Hepatic stellate cell (primary cell): ENCODE results near the gene SYT12.
A peak's percentile ranks its signal among the peaks of the same experiment; 100 is the strongest.
"Not testable (repeated sequence)": the region's sequence is repeated elsewhere in the genome, so short reads cannot be mapped to it uniquely, and the experiment has no call there.

Experiments used
- DNase-seq: peaks from one replicate; pipeline ENCODE4 v3.0.0; 2011; ENCODE audit warnings: low spot score

Gene SYT12, protein sequence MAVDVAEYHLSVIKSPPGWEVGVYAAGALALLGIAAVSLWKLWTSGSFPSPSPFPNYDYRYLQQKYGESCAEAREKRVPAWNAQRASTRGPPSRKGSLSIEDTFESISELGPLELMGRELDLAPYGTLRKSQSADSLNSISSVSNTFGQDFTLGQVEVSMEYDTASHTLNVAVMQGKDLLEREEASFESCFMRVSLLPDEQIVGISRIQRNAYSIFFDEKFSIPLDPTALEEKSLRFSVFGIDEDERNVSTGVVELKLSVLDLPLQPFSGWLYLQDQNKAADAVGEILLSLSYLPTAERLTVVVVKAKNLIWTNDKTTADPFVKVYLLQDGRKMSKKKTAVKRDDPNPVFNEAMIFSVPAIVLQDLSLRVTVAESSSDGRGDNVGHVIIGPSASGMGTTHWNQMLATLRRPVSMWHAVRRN

DNA sequence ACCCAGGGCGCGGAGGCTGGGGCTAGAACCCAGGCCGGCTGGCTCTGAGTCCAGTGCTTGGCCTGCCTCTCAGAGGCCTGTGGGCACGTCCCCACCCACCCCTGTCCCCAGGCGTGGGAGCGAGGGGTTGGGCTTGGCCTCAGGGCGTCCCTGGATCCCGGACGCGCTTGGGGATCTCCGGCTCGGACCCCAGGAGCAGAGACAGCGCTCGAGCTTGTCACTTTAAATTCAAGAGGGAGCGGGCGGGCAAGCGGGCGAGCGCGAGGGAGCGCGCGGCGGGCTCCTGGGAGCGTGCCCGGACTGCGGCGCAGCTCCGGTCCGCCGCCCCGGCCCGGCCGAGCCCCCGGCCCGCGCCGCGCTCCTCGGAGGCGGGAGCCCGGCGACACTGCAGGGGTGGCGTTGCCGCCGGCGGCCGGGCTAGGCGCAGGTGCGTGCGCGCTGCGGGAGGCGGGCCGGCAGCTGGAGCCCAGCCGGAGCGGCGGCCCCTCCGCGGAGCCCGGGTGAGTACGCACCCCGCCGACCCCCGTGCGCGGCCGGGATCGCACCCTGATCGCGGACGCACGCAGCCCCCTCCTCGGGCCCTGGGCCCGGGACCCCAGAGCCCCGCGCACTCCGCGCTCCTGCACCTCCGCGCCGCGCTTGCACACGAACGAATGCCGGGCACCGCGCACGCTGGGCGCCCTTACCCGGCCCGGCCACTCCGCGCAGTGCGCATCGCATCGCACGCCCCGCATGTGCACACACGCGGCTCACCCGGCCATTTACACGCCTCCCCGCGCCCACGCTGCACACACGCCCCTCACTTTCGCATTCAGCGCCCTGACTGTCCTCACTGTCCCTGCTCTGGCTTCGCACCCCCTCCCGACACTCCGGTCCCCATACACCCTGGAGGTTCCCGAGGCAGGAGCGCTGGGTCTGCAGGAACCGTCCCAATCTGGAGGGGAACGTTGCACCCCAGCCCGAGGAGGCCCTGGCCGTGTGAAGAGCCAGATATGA lies at the start of gene SYT12:
TSS of gene SYT12 (plus strand) at position 174 of the 996 bp plus-strand sequence. CDS start 7,011 bp downstream, outside the sequence.
- DNase-seq = peak; percentile 37

DNA sequence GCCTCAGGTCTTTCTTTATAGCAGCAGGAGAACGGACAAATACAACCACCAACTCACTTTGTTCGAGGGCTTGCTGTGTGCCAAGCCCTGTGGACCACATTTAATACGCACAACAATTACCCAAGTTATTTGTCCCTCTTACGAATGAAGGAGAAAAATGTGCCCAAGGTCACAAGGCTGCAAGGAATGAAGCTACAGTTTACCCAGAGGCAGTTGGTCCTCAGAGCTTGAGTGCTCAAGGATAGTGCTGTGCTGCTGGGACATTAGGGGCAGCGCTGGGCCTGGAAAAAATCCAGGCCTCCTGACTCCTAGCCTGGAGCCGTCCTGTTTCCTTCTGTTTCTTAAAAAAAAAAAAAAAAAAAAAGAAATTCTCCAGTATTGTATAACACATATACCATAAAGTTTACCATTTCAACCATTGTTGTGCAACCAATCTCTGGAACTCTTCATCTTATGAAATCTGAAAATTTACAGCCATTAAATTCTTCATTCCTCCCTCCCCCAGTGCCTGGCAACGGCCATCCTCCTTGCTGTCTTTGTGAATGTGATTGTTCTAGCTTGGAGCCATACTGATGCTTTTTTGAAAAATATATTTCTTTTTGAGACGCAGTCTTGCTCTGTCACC lies 48.9 kb upstream of the SYT12 start:
- DNase-seq = no peak

DNA sequence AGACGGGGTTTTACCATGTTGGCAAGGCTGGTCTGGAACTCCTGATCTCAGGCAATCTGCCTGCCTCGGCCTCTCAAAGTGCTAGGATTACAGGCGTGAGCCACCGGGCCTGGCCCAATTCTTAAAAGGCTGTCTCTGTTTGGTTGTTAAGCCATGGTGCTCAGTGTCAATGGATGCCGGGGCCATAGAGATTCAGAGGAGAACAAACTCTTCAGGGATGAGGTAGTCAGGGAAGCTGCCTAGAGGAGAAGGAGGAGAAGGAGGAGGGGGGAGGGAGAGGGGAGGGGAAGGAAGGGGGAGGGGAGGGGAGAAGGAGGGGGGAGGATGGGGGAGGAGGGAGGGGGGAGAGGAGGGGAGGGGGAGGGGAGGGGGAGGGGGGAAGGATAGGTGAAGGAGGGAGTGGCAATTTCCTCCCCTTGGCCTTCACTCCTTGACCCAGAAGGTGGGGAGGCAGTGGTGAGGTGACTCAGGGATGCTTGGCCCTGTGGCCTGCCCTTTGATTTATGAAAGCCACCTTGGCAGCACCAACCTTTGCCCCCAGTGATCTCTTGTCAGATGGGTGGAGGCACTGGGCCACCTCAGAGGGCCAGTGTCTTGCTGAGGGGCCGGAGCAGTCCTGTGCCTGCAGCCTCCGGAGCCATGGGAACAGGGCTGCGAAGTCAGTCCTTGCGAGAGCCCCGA lies 48.1 kb upstream of the SYT12 start, which contains the start of gene C11orf86:
TSS of gene C11orf86 (plus strand) at position 581 of the 681 bp plus-strand sequence. CDS start at position 640, 59 bp downstream.
- DNase-seq = no peak

DNA sequence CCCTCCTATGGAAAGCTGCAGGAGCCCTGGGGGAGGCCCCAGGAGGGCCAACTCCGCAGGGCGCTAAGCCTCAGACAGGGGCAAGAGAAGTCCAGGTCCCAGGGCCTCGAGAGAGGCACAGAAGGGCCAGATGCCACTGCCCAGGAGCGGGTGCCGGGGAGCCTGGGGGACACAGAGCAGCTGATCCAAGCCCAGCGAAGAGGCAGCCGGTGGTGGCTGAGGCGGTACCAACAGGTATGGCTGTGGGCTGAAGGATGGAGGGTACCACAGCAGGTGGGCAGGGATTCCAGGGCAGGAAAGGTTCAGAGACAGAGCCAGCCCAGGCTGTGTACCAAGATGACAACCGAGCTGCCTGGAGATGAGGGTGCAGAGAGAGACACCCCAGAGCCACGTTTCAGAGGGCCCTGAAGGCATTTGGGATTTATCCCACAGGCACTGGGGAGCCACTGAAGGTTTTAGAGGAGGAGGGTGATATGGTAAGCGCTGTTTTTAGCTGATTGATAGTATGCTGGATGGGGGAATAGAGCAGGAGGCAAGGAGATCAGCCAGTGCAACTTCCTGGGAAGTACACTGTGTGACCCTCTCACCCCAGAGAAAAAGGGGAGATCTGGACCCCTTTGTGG lies 47.4 kb upstream of the SYT12 start:
- DNase-seq = no peak

DNA sequence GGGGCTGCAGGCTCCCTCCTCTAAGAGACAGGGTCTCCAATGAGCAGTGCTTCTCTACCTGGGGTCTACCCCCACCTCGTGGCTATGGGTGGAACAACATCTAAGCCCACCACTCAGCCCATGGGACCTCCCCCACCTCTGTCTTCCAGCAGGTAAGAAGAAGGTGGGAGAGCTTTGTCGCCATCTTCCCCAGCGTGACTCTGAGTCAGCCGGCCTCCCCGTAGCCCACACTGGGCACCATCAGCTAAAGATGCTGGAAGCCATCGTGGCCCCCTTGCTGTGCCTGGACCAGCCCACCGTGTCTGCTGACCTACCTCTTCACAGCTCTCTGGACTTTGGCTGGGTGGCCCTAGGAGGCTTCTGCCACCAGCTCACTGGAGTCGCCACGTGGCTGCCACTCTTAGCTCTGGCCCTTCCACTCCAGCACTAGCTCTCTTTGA lies 46.9 kb upstream of the SYT12 start:
- no peak for DNase-seq

DNA sequence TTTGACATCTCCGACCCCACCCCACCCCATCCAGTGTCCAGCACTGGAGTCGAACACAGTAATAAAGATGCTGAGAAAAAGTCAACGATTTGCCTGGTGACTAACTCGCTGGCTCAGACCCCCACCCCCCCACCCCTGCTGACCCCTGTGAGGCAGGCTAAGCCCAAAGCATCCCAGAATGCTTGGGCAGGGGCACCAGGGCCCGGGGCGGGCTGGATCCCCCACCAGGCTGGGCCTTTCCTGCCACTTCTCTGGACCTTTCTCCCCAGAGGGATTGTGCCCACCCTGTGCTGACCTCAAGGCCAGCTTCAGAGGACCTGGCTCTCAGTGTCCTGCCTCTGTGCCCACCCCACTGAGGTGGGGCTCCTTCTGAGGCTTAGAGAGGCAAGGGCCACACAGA lies 46.0 kb upstream of the SYT12 start:
- DNase-seq = no peak

DNA sequence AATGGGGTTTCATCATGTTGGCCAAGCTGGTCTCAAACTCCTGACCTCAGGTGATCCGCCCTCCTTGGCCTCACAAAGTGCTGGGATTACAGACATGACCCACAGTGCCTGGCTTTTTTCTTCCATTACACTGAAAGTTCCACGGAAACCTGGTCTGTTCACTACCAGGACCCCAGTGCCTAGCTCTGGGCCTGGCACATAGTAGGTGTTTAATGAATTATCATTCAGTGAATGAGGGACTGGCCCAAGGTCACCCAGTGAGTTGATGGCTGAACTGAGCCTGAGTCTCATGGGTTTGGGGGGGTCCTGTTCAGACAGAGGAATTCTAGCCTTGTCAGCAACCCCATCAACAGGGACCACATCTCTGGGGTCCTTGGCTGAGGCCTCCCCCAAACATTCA lies 44.7 kb upstream of the SYT12 start:
- DNase-seq = no peak

DNA sequence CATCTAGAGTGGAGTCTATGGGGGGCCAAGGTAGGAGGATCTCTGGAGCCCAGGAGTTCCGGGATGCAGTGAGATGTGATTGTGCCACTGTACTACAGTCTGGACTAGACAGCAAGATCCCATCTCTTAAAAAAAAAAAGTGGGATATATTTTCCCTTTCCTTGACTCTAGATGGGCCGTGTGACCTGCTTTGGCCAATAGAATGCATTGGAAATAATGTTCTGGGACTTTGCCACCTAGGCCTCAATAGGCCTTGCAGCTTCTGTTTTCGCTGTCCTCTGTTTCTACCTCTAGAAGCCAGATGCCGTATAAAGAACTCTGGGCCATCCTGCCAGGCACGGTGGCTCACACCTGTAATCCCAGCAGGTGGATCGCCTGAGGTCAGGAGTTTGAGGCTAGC lies 44.2 kb upstream of the SYT12 start:
- no peak for DNase-seq

DNA sequence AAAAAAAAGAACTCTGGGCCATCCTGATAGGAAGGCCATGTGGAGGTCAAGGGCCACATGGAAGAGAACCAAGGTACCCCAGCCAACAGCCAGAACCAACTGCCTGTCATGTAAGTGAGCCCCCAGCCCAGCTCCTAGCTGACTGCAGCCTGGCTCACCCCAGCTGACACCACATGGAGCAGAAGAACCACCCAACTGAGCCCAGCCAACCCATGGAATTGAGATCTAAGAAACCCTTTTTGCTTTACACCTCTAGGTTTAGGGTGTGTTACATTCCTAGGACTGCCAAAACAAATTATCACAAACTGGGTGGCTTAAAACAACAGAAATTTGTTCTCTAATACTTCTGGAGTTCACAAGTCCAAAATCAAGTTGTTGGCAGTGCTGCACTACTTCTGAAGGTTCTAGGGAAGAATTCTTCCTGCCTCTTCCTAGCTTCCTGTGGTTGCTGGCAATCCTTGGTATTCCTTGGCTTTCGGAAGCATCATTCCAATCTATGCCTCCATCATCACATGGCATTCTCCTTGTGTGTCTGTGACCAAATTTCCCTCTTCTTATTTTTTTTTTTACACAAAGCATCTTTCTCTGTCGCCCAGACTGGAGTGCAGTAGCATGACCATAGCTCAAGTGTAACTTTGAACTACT lies 43.5 kb upstream of the SYT12 start:
- DNase-seq = no peak

DNA sequence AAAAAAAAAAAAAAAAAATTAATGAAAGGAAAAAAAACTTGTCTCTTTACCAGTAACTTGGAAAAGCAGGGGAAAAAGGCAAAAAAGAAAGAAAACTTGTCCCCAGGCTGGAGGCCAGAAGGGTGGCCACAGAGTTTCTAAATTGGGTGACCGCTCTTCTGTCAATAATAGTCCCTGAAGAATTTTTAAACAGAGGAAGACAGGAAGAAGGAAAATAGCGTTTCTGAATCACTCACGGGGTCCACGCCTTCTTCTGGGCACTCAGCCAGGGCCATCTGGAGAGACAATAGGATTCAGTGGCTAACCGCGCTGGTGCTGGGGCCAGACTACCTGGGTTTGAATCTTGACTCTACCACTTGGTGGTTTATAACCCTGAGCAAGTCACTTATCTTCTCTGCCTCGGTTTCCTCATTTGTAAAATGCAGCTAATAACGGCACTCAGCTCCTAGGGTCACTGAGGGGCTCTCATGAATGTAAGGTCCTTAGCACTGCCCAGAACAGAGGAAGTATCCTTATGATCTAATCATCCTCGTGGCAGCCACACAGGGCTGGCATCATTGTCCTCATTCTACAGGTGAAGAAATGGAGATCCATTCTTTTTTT lies 40.9 kb upstream of the SYT12 start:
- peak; percentile 72 for DNase-seq

DNA sequence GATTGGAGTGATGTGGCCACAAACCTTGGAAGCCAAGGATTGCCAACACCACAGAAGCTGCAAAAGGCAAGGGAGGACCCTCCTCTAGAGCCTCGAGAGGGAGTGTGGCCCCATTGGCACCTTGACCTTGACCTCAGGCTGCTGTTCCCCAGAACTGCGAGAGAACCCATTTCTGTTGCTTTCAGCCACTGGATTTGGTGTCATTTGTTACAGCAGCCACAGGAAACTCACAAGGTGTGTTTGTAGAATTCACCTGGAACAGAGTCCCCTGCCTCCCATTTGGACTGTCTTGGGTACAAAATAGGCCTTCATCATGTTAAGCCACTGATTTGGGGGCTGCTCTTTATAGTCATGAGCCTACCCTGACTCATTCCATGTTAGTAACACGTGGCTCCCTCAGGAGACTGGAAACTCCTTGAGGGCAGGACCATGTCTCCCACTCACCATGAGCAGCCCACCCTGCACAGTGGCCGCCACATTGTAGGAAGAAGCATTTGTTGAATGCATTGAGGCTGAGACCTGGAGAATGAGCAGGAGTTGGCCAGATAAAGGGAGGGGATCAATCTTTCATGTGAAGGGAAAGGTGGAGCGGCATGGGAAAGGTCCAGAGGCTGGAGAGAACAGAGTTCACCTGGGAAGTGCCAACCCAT lies 39.5 kb upstream of the SYT12 start:
- no peak for DNase-seq

DNA sequence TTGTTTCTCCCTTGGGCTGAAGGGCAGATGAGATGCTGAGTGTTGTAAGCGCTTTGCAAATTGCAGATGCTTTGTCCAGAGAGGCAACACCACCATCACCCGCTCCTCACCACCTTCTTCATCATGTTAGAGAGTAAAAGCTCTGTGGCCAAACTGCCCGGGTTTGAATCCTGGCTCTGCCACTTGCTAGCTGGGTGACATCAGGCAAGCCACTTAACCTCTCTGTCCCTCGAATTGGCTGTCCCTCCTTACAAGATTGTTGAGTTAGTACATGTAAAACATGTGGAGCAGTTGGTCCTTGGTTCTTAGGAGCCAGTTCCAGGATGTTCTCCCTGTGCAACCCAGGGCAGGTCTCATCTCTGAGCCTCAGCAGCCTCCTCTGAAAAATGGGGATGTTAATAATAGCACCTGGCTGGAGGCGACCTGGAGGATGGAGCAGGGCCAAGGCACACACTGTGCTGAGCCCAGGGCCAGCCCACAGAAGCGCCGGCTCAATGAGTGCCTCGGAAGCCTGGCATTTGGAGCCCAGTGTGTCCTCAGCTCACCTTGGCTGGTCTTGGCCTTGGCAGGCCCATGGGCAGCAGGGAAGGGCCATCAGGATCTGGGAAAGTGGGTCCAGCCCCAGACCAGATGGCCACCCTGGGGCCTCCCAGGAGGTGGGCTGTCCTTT lies 37.3 kb upstream of the SYT12 start:
- DNase-seq = no peak

DNA sequence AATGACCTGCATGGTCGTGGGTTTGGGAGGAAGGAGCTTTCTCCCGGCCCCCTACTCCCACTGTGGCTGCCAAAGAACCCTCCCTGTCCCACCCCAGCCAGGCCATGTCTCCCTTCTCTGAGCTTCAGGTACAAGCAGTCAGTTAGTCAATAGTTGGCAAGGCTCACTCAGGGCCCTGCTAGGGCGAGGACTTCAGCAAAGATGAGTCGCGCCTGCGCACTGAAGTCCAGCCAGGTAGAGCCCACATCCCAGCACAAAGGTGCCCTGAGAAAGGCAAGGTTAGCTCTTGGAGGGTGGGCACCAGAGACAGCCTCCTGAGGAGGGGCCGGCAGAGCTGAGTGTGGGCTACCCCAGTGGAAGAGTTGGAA lies 36.8 kb upstream of the SYT12 start:
- no peak for DNase-seq

DNA sequence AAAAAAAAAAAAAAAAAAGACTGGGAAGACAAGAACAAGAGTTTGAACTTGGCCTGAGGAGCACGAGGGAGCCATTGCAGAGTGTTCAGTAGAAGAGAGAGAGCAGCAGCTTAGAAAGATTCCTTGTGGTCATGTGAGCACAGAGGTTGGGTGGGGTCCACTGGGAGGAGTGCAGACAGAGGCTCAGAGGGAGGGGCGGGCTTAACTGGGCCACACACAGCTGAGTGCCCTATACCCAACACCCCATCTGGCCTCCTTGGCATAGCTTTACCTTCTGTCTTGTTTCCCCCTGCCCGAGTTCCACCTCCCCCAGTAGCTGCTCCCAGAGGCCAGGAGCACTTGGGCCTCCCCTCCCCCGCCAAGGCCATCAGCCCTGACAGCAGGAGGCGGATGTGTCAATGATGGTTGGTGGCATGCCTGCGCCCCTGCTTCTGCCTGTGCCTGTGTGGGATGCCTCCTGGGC lies 35.7 kb upstream of the SYT12 start:
- DNase-seq = no peak

DNA sequence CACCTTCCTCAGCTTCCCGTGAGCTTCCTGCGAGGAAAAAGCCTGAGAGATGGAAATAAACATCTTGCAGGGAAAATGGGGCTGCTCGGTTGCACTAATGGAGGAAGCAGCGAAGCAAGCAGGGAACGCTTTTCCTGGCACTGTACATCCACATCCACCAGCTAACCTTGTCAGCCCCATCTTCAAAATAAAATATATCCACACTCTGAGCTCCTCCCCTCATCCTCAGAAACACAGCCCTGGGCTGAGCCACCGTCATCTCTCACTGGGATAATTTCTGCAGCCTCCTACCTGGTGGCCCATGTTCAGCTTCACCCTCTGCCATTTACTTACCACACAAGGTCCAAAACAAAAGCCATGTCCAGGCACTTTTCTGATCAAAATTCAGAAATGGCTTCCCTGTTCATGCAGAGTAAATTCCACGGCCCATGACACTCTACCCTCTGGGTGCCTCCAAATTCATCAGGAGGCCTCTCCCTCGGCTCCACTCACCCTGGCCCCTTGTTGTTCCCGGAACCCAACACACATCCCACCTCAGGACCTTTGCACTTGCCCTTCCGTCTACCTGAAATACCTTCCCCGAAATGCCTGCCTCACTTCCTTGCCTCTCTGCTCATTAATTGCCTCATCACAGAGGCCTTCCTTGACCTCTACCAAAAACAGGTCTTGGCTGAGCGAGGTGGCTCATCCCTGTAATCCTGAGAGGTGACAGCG lies 34.9 kb upstream of the SYT12 start:
- no peak for DNase-seq

DNA sequence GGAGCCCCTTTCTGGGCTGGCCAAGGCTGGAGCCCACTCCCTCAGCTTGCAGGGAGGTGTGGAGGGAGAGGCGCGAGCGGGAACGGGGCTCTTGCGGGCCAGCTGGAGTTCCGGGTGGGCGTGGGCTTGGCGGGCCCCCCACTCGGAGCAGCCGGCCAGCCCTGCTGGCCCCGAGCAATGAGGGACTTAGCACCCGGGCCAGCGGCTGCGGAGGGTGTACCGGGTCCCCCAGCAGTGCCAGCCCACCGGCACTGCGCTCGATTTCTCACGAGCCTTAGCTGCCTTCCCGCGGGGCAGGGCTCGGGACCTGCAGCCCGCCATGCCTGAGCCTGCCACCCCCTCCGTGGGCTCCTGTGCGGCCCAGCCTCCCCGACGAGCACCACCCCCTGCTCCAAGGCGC lies 34.2 kb upstream of the SYT12 start:
- DNase-seq = not testable (repeated sequence)

DNA sequence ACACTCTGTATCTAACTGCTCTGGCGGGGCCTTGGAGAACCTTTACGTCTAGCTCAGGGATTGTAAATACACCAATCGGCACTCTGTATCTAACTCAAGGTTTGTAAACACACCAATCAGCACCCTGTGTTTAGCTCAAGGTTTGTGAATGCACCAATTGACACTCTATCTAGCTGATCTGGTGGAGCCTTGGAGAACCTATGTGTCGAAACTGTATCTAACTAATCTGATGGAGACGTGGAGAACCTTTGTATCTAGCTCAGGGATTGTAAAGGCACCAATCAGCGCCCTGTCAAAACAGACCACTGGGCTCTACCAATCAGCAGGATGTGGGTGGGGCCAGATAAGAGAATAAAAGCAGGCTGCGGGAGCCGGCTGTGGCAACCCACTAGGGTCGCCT lies 33.6 kb upstream of the SYT12 start:
- not testable (repeated sequence) for DNase-seq

DNA sequence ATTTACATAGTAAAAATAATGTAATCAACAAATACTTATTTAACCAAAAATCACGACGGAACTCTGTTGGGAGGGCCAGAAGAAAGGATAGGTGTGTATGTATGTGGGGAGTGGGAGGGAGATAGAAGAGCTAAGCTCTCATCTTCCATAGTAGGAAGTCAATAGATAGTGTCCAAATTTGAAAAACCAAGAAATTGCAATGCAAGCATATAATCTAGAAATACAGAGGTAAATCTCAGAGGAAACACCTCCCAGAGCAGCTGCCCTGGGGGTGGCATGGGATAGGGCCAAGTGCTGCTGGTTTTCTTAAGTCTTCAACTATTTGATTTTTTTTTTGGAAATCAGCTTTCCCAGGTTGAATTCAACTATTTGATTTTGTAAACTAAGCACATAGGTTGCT lies 30.9 kb upstream of the SYT12 start:
- DNase-seq = no peak
